ENCODE results near the gene SPEN. TPM values are rescaled to one million over a fixed set of nuclear protein-coding genes. Genes with fewer than 3 reads are reported as not detected.
A peak's percentile ranks its signal among the peaks of the same experiment; 100 is the strongest.

SPEN gene
- total and polyA plus RNA-seq, 2 experiments from 2014 or later: 24.3 to 25.9 TPM

GRCh38 chr1:15950302-15950701 lies 102.8 kb downstream of the SPEN start:
- no peak for TF ChIP-seq CTCF (IDR thresholded peaks at IDR 0.05; ENCODE audit: poor library complexity)
- TF ChIP-seq EZH2phosphoT487 (IDR thresholded peaks at IDR 0.05; ENCODE audit: low read depth, severe bottlenecking, unreplicated experiment): no peak
- no peak for TF ChIP-seq EZH2 (IDR thresholded peaks at IDR 0.05; ENCODE audit: borderline replicate concordance)
- Histone ChIP-seq H3K9me2 (replicated peaks; ENCODE audit: insufficient read depth) (no peaks in the 10 kb centered on the region), H3K79me2 (peaks cover 56% of the 10 kb centered on the region), H3K27me3 (no peaks in the 10 kb centered on the region), H3K4me3 (no peak overlapping the region), H3K36me3 (replicated peaks; ENCODE audit: insufficient read depth, low read depth) (no peaks in the 10 kb centered on the region), H3K9me3 (ENCODE audit: low read depth) (no peaks in the 10 kb centered on the region), H3K4me1 (ENCODE audit: insufficient read depth) (peaks cover 29% of the 10 kb centered on the region), H3K27ac (peak overlapping the region; percentile 95), H2AFZ (no peak overlapping the region), H4K20me1 (ENCODE audit: insufficient read depth, poor library complexity, severe bottlenecking) (no peaks in the 10 kb centered on the region), H3K4me2 (peak overlapping the region; percentile 5)
- DNase-seq (ENCODE audit: low spot score): no peak
- WGBS (ENCODE audit: low lambda C conversion rate, missing lambda C conversion rate): 95% methylated on average over 4 of the region's 4 CpGs

- Histone ChIP-seq H3K79me2 (peaks cover 61% of the 10 kb centered on the region), H3K4me2 (peak overlapping the region; percentile 56)
Observed at GRCh38 chr1:15950763-15951295, 103.3 kb downstream of the SPEN start.

GRCh38 chr1:15951341-15952153 lies 104.0 kb downstream of the SPEN start:
- Histone ChIP-seq H3K4me3 (no peak overlapping the region), H3K4me1 (ENCODE audit: insufficient read depth) (peaks cover 29% of the 10 kb centered on the region)

More at GRCh38 chr1:15950763-15951295, 103.3 kb downstream of the SPEN start:
- H3K9me2 ChIP-seq (replicated peaks; ENCODE audit: insufficient read depth): no peaks in the 10 kb centered on the region
- no peaks in the 10 kb centered on the region for H3K9me3 ChIP-seq (ENCODE audit: low read depth)
- no peaks in the 10 kb centered on the region for H3K36me3 ChIP-seq (replicated peaks; ENCODE audit: insufficient read depth, low read depth)
- H2AFZ ChIP-seq: no peak overlapping the region
- whole genome bisulfite sequencing (ENCODE audit: low lambda C conversion rate, missing lambda C conversion rate): 62% methylated on average over 10 of the region's 10 CpGs
- H3K27ac ChIP-seq: peak overlapping the region; percentile 95
- peak; percentile 78 for DNase-seq (ENCODE audit: low spot score)
- TF ChIP-seq EZH2 (IDR thresholded peaks at IDR 0.05; ENCODE audit: borderline replicate concordance) (no peak), CTCF (IDR thresholded peaks at IDR 0.05; ENCODE audit: poor library complexity) (no peak), EZH2phosphoT487 (IDR thresholded peaks at IDR 0.05; ENCODE audit: low read depth, severe bottlenecking, unreplicated experiment) (no peak)
- no peaks in the 10 kb centered on the region for H3K27me3 ChIP-seq
- H4K20me1 ChIP-seq (ENCODE audit: insufficient read depth, poor library complexity, severe bottlenecking): no peaks in the 10 kb centered on the region
- peaks cover 29% of the 10 kb centered on the region for H3K4me1 ChIP-seq (ENCODE audit: insufficient read depth)
- H3K4me3 ChIP-seq: no peak overlapping the region

More at GRCh38 chr1:15951341-15952153, 104.0 kb downstream of the SPEN start:
- Histone ChIP-seq H3K36me3 (replicated peaks; ENCODE audit: insufficient read depth, low read depth) (no peaks in the 10 kb centered on the region), H3K27me3 (no peaks in the 10 kb centered on the region), H3K79me2 (peaks cover 68% of the 10 kb centered on the region), H4K20me1 (ENCODE audit: insufficient read depth, poor library complexity, severe bottlenecking) (no peaks in the 10 kb centered on the region), H3K9me3 (ENCODE audit: low read depth) (no peaks in the 10 kb centered on the region), H3K4me2 (peak overlapping the region; percentile 56), H3K9me2 (replicated peaks; ENCODE audit: insufficient read depth) (no peaks in the 10 kb centered on the region), H2AFZ (no peak overlapping the region), H3K27ac (peak overlapping the region; percentile 95)
- peak; percentile 47 for DNase-seq (ENCODE audit: low spot score)
- TF ChIP-seq EZH2 (IDR thresholded peaks at IDR 0.05; ENCODE audit: borderline replicate concordance) (no peak), CTCF (IDR thresholded peaks at IDR 0.05; ENCODE audit: poor library complexity) (no peak), EZH2phosphoT487 (IDR thresholded peaks at IDR 0.05; ENCODE audit: low read depth, severe bottlenecking, unreplicated experiment) (no peak)
- whole genome bisulfite sequencing (ENCODE audit: low lambda C conversion rate, missing lambda C conversion rate): 62% methylated on average over 22 of the region's 23 CpGs
